ENCODE results near the gene CTSF.
"Not testable (repeated sequence)": the region's sequence is repeated elsewhere in the genome, so short reads cannot be mapped to it uniquely, and the experiment has no call there.

The CTSF gene

GRCh38 chr11:66559142-66559865, 9.1 kb downstream of the CTSF start:
- no peak for DNase-seq (ENCODE audit: low read depth in 2 of 2)

GRCh38 chr11:66557733-66558326, 10.6 kb downstream of the CTSF start:
- DNase-seq (ENCODE audit: low read depth in 2 of 2): no peak

DNA sequence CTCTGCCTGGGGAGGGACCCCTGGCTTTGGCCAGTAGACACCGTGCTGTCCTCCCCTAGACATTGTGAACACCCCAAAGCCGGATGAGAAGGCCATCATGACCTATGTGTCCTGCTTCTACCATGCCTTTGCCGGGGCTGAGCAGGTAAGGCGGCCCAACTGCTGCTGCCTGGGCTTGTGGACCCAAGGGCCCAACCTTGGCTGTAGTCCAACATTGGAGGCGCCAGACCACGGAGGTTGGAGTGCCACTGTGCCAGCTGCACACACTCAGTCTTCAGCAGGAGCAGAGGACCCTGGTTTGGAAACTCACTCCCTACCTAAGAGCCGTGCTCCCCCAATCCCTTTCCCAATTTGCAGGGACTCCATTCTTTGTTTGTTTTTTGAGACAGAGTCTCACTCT, 12.3 kb downstream of the CTSF start:
- DNase-seq (ENCODE audit: low read depth in 2 of 2): no peak

- no peak for DNase-seq (ENCODE audit: low read depth in 2 of 2)
Measured at GRCh38 chr11:66555416-66555815, 13.0 kb downstream of the CTSF start.

DNA sequence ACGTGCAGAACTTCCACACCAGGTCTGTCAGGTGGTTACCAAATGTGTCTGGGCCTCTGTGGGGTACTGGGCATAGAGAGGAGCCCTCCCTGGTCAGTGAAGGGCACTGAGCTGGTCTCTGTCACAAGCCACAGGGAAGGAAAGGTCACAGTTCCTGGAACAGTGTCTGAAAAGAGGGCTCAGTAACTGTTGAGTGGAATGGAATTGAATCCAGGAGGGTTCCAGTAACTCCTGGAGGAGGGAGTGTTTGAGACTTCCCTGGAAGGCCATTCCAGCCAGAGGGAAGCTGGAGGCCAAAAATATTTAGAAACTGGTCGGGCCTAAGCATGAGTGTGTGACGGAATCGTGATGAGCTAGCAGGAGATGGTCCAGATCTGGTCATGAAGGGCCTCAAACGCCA, 13.8 kb downstream of the CTSF start:
- no peak for DNase-seq (ENCODE audit: low read depth in 2 of 2)

DNA sequence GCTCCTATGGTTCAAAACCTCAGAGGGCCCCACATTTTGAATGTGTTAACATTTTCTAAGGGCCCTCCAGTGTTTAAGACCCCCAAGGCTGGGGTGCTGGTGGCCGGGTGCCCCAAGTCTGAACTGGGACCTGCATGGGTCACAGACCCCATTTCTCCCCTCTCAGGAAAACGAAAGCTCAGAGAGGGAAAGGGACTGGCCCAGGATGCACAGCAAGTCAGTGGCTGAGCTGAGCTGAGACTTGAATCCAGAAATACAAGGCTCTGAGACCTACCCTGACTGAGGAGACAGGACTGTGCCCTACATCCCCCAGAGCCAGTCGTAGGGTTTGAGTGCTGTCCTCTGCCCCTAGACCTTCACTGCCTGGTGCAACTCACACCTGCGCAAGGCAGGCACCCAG, 17.5 kb downstream of the CTSF start:
- DNase-seq (ENCODE audit: low read depth in 2 of 2): no peak

GRCh38 chr11:66549696-66550095, 18.7 kb downstream of the CTSF start:
- DNase-seq (ENCODE audit: low read depth in 2 of 2): no peak

- DNase-seq (ENCODE audit: low read depth in 2 of 2): no peak
Measured at GRCh38 chr11:66548774-66549630, 19.4 kb downstream of the CTSF start.

DNA sequence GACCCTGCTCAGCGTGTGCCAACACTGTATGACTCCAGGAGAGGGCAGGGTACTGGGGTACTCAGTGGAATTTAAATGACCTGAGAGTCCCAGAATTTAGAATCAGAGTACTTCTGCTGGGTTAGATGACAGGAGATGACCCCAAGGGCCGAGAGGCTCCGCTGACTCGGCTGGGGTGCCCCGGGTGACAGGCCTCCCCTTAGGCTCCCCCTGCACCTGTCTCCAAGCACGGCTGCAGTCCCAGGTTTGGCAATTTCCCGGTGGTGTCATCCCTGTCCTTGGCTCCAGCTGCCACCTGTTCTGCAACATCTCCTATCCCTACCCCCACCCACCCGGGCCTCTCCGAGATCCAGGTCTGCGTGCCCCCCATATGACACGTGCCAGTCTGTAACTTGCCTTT, 20.4 kb downstream of the CTSF start:
- no peak for DNase-seq (ENCODE audit: low read depth in 2 of 2)

DNA sequence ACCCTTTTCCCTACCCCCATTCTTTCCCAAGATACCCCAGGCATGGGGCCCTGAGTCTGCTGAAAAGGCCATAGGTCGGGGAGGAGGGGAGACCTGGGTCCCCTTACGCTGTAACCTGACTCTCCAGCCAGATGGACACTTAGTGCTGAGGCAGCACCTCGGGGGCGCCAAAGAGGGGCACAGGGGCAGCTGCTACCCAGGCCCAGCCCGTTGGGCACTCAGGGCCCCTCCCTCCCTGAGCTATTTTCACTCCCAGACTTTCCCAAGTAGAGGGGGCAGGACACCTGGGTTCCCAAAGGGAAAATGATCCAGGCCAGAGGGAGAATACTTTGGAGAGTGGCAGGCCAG, 20.8 kb downstream of the CTSF start:
- no peak for DNase-seq (ENCODE audit: low read depth in 2 of 2)

- no peak for DNase-seq (ENCODE audit: low read depth in 2 of 2)
Measured at GRCh38 chr11:66546966-66547661, 21.3 kb downstream of the CTSF start.

DNA sequence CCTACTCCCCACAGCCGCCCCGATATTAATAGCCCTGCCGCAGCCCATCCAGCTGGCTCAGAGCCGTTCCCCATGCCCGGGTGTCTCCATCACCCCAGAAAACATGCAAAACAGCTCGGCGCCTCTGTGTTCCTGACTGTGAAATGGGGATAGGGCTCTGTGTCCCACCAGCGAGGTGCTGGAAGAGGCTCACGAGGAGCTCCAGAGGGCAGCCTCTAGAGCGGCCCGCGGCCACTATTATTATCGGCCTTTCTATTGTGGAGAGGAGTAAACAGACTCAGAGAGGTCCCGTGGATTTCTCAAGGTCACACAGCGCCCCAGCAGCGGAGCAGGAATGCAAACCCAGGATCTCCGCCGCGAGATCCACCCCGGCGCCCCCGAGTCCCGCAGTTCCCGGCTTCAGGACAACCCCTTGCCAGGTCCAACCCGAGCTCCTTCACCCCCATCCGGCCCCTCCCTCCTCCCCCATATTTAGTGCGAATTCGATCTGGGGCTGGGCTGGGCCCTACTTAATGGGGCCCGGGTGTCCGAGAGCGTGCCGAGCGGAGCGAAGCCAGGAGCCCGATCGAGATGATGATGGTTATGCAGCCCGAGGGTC, 21.9 kb downstream of the CTSF start, which contains the start of gene ACTN3:
TSS of gene ACTN3 (plus strand) at position 536 of the 598 bp plus-strand sequence. CDS start at position 571, 35 bp downstream.
- DNase-seq (ENCODE audit: low read depth in 2 of 2): no peak

DNA sequence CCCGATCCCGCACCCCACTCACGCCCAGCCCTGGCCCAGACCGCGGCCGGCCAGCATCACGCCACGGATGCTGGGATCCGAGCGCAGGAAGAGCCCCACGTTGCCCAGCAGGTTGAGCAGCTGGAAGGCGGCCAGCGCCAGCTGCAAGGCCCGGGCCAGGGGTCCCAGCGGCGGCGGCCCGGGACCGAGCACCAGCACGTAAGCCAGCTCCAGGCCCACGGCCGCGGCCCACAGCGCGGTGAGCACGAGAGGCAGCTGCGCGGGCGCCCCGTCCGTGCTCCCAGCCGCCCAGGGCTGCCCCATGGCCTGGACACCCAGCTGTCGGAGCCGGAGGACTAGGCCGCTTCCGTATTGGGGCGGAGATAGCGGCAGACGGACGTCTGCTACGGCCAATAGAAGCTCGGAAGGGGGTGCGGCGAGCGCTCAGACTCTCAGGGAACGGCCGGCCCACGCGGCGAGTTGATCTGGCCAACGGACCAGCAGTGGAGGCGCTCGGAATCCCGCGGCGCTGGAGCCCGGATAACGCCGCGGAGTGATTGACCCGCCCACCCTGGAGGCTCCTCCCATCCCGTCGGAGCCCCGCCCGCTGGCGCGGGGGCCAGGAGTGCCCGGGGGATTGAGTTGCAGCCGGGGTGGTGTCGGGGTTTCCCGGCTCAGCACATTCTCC, 22.6 kb downstream of the CTSF start, which contains the start of gene ZDHHC24:
TSS of gene ZDHHC24 (minus strand) at position 348 of the 667 bp plus-strand sequence. CDS start at position 303, 45 bp downstream.
- DNase-seq (ENCODE audit: low read depth in 2 of 2): peak; percentile 82 to 89

DNA sequence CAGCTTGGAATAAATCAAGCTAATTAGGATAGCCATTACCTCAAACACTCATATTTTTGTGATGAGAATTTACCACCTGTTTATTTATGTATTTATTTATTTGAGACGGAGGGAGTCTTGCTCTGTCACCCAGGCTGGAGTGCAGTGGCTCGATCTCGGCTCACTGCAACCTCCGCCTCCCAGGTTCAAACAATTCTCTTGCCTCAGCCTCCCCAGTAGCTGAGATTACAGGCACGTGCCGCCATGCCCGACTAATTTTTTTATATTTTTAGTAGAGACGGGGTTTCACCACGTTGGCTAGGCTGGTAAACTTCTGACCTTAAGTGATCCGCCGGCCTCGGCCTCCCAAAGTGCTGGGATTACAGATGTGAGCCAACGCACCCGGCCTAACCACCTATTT, 23.5 kb downstream of the CTSF start:
- DNase-seq (ENCODE audit: low read depth in 2 of 2): not testable (repeated sequence)

GRCh38 chr11:66543263-66544107, 24.9 kb downstream of the CTSF start:
- DNase-seq (ENCODE audit: low read depth in 2 of 2): peak in 1 of 2 donors; percentile 25

DNA sequence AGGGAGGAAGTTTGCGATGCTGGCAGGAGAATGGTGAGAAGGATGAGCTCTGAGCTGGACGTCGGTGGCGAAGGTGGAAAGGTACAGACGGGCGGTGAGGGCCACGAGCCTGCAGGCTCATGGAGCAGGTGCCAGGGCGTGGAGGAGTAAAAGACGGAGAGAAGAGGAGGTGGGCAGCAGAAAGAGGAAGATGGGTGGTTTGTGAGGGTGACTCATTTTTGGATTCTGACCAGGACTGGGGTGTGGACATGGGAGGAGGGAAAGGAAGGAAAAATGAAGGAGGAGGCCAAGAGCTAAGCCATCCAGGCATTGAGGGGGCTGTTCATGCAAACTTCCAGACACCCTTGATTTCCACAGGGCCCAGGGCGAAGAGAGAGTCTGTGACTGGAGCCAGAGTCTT, 26.0 kb downstream of the CTSF start:
- no peak for DNase-seq (ENCODE audit: low read depth in 2 of 2)

DNA sequence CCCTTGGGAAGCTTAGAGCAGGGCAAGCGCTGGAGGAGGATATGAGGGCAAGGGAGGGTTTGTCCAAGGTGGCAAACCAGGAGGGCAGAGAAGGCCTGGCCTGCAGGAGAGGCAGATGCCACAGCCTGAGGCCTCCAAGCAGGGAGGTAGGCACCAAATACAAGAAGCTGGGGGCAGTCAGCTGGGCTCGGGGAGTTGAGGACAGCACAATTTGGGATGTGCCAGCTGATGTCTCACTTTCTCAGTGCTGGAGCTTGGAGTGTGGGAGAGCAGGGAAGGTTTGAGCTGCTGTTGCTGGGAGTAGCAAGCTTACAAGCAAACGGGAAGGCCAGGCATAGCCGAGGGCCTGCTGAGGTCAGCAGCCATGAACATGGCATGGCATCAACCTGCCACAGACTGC, 26.5 kb downstream of the CTSF start:
- no peak for DNase-seq (ENCODE audit: low read depth in 2 of 2)

GRCh38 chr11:66540598-66540997, 27.8 kb downstream of the CTSF start:
- not testable (repeated sequence) for DNase-seq (ENCODE audit: low read depth in 2 of 2)

GRCh38 chr11:66539870-66540213, 28.6 kb downstream of the CTSF start:
- DNase-seq (ENCODE audit: low read depth in 2 of 2): no peak

Data from stimulated activated CD4-positive, alpha-beta T cell treated with anti-CD3 and anti-CD28 coated beads, Interleukin-15, amount 100 ng/mL, for 48 hours (primary cell).